Thoracic aorta (tissue), 2 donors: ENCODE data around the gene STRIP2. TPM values are rescaled to one million over a fixed set of nuclear protein-coding genes. Genes with fewer than 3 reads are reported as not detected.

ENCODE experiments used
- ATAC-seq: fragments of 150-250 bp; one replicate; pipeline ENCODE4 v1.8.0; 2017; ENCODE audit warnings: low read depth; ENCODE audit not compliant: insufficient number of reproducible peaks, low FRiP score
- DNase-seq: peaks from one replicate; pipeline ENCODE4 v3.0.0-alpha.2; 2020; ENCODE audit warnings: low spot score
- H3K27ac ChIP-seq, 2 donors: fragments of 200-600 bp; sonication (generic); 1 replicate in 1 of 2; 2 replicates in 1 of 2; pipeline ENCODE4 v1.5.1; 2016; ENCODE audit warnings: mild to moderate bottlenecking in 2 of 2, moderate library complexity in 2 of 2
- H3K27me3 ChIP-seq: fragments of 200-600 bp; sonication (generic); replicated peaks from 2 replicates; pipeline ENCODE4 v1.6.0; 2016; ENCODE audit warnings: mild to moderate bottlenecking; ENCODE audit not compliant: insufficient read depth
- H3K36me3 ChIP-seq: fragments of 200-600 bp; sonication (generic); one replicate; pipeline ENCODE4 v1.5.1; 2016
- H3K4me1 ChIP-seq, 2 donors: fragments of 200-600 bp; sonication (generic); 1 replicate in 1 of 2; 2 replicates in 1 of 2; pipeline versions ENCODE4 v1.5.1 to v1.6.0; 2016; ENCODE audit warnings: low read depth in 2 of 2, mild to moderate bottlenecking in 1 of 2; ENCODE audit not compliant: control insufficient read depth in 1 of 2
- H3K4me3 ChIP-seq: fragments of 200-600 bp; sonication (generic); 2 replicates; pipeline ENCODE4 v1.5.1; 2016; ENCODE audit warnings: mild to moderate bottlenecking
- H3K9me3 ChIP-seq: fragments of 200-600 bp; sonication (generic); 2 replicates; pipeline ENCODE4 v1.5.1; 2016
- total RNA-seq, 2 donors: library from RNA; depleted of rRNA; stranded (reverse); fragments of >200 nt; gene quantifications; one replicate each; pipeline versions ENCODE4 v1.1.0 to v1.2.3, GENCODE V29; 2016
- TF ChIP-seq, protein P1 (sequence below): fragments of 200-600 bp; sonication (generic); IDR thresholded peaks from one replicate; pipeline ENCODE4 v1.5.1; 2019; ENCODE audit warnings: antibody characterized with exemption

The STRIP2 gene
- total RNA-seq, 2 donors from 2014 or later = 1.1 TPM; not detected in 1

DNA sequence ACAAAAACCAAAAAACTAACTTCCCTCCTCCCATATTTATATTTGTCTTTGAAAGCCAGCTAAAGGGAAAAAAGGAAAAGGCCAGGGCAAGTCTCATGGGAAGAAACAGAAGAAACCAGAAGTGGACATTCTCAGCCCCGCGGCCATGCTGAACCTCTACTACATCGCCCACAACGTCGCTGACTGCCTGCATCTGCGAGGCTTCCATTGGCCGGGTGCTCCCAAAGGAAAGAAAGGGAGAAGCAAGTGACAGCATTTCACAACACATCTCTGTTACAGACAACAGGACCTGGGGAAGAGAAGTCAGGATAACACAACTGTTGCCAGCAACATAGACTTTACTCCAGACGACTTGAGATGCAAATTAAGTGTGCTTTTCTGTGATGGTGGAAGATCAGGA lies 78.0 kb downstream of the STRIP2 start:
- H3K4me3 ChIP-seq = no peak overlapping the region
- ATAC-seq = no peak
- no peaks in the 10 kb centered on the region for H3K36me3 ChIP-seq
- no peaks in the 10 kb centered on the region for H3K9me3 ChIP-seq
- no peaks in the 10 kb centered on the region for H3K4me1 ChIP-seq
- H3K27ac ChIP-seq = no peak overlapping the region
- H3K27me3 ChIP-seq = no peaks in the 10 kb centered on the region
- no peak for DNase-seq
- TF ChIP-seq, protein P1, sequence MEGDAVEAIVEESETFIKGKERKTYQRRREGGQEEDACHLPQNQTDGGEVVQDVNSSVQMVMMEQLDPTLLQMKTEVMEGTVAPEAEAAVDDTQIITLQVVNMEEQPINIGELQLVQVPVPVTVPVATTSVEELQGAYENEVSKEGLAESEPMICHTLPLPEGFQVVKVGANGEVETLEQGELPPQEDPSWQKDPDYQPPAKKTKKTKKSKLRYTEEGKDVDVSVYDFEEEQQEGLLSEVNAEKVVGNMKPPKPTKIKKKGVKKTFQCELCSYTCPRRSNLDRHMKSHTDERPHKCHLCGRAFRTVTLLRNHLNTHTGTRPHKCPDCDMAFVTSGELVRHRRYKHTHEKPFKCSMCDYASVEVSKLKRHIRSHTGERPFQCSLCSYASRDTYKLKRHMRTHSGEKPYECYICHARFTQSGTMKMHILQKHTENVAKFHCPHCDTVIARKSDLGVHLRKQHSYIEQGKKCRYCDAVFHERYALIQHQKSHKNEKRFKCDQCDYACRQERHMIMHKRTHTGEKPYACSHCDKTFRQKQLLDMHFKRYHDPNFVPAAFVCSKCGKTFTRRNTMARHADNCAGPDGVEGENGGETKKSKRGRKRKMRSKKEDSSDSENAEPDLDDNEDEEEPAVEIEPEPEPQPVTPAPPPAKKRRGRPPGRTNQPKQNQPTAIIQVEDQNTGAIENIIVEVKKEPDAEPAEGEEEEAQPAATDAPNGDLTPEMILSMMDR = no peak

DNA sequence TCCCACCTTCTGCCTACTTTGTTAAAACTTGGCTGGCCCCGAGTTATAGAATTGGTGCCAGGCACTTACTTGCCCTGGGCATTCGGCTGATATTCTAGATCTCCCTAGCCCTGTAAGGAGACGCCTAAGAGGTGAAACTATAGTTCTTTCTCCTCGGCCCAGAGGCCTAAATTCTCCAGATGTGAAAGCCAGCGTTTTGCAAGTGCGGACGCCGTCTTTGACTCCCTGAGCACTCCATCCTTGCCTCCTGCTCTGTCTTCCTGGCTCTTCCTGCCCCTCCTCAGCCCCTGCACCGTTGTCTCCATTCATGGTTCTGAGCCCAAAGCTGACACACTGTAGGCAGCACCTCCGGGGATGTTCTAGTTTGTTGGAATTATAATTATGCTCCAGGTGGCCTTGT lies 79.3 kb downstream of the STRIP2 start:
- no peaks in the 10 kb centered on the region for H3K27me3 ChIP-seq
- no peaks in the 10 kb centered on the region for H3K9me3 ChIP-seq
- no peaks in the 10 kb centered on the region for H3K36me3 ChIP-seq
- DNase-seq = no peak
- no peak for ATAC-seq
- no peaks in the 10 kb centered on the region for H3K4me1 ChIP-seq
- TF ChIP-seq, protein P1 = no peak
- no peak overlapping the region for H3K4me3 ChIP-seq
- H3K27ac ChIP-seq = no peak overlapping the region

DNA sequence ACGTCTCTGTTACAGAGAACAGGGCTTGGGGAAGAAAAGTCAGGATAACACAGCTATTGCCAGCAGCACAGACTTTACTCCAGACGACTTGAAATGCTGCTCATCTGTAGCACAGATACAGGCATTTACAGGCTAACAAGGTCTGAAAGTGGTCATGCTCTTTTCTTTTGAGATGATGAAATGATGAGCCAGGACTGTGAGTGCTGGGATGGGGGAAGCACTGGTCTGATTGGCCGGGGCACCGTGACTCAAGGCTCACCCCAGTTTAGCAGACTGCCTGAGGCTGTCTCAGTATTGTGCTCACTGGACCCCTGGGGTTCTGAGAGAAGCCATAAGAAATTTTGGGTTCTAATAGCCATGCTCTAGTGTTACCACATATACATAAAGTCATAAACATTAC lies 80.5 kb downstream of the STRIP2 start:
- ATAC-seq (no peak), DNase-seq (no peak)
- Histone ChIP-seq H3K27ac (no peak overlapping the region), H3K4me1 (no peaks in the 10 kb centered on the region), H3K4me3 (no peak overlapping the region), H3K9me3 (no peaks in the 10 kb centered on the region), H3K27me3 (no peaks in the 10 kb centered on the region), H3K36me3 (no peaks in the 10 kb centered on the region)
- TF ChIP-seq, protein P1 = no peak

DNA sequence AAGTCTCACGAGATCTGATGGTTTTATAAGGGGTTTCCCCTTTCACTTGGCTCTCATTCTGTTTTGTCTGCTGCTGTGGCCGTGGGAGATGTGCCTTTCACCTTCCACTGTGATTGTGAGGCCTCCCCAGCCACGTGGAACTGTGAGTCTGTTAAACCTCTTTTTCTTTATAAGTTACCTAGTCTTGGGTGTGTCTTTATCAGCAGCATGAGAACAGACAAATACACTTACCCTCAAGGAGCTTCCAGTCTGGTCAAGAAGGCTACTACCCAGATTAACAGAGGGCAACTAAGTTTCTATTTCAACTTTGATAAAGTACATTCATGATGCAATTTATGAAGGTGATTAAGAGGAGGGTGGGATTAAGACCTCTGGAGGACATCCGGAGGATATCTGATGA lies 81.1 kb downstream of the STRIP2 start:
- no peaks in the 10 kb centered on the region for H3K27me3 ChIP-seq
- H3K9me3 ChIP-seq = no peaks in the 10 kb centered on the region
- DNase-seq (no peak), ATAC-seq (no peak)
- no peaks in the 10 kb centered on the region for H3K36me3 ChIP-seq
- no peak overlapping the region for H3K4me3 ChIP-seq
- H3K27ac ChIP-seq = no peak overlapping the region
- TF ChIP-seq, protein P1 = no peak
- no peaks in the 10 kb centered on the region for H3K4me1 ChIP-seq

DNA sequence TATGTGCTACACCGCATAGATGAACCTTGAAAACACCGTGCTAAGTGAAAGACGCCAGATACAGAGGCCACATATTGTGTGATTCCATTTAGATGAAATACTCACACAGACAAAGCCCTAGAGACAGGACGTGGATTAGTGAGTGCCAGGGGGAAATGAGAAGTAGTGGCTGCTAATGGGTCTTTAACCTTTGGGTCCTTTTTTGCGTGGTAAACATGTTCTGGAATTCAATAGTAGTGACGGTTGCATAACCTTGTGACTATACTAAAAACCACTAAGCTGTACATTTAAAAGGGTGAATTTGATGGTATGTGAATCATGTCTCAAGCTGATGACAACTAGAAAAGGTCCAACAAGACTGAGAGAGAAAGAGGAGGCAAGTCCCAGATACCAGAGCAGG lies 83.7 kb downstream of the STRIP2 start:
- H3K9me3 ChIP-seq = no peaks in the 10 kb centered on the region
- TF ChIP-seq, protein P1 = no peak
- no peak for ATAC-seq

More for the DNA sequence above, 83.7 kb downstream of the STRIP2 start:
- H3K27ac ChIP-seq = no peak overlapping the region
- H3K27me3 ChIP-seq = no peaks in the 10 kb centered on the region
- DNase-seq = no peak
- H3K4me1 ChIP-seq = no peaks in the 10 kb centered on the region
- no peaks in the 10 kb centered on the region for H3K36me3 ChIP-seq
- H3K4me3 ChIP-seq = no peak overlapping the region
